Measurements from ENCODE around the gene SERGEF. TPM values are rescaled to one million over a fixed set of nuclear protein-coding genes. Genes with fewer than 3 reads are reported as not detected.

Gene SERGEF
- total RNA-seq, 1 experiment from 2014 or later: 47.0 TPM

DNA sequence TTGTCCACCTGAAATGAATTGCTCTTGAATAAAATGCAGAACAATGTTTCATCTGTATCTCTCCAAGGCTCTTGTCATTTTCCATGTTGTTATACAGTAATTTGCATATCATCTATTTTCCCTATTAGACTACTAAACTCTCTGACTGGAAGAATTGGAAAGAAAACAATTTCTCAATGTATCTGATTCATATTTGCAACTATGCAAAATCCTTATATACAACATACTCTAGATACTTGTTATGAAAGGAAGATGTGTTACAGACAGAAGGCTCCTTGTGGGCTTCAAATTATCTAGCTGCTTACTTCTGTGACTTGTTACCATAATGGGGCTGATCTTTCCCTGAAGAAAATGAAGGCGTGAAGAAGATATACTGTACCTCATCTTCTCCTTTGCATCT is 9.6 kb upstream of the SERGEF start:
- Histone ChIP-seq H3K4me2 (ENCODE audit: low read depth, low read length, poor library complexity, severe bottlenecking) (no peak overlapping the region), H3K4me3 (ENCODE audit: low read length) (no peak overlapping the region), H3K27ac (ENCODE audit: low read length) (no peak overlapping the region), H3K27me3 (ENCODE audit: low read length) (no peaks in the 10 kb centered on the region), H3K4me1 (ENCODE audit: low read length) (peaks cover 5% of the 10 kb centered on the region), H3K9me2 (replicated peaks; ENCODE audit: insufficient read depth, low read length) (no peaks in the 10 kb centered on the region), H4K20me1 (ENCODE audit: insufficient read depth, low read depth, low read length) (no peaks in the 10 kb centered on the region), H2AFZ (ENCODE audit: low read length) (no peak overlapping the region), H3K9me3 (ENCODE audit: low read length) (no peaks in the 10 kb centered on the region), H3K79me2 (ENCODE audit: low read length) (no peaks in the 10 kb centered on the region), H3K9ac (ENCODE audit: low read length) (no peak overlapping the region), H3K36me3 (ENCODE audit: insufficient read depth, low read length) (no peaks in the 10 kb centered on the region)
- no peak for DNase-seq

DNA sequence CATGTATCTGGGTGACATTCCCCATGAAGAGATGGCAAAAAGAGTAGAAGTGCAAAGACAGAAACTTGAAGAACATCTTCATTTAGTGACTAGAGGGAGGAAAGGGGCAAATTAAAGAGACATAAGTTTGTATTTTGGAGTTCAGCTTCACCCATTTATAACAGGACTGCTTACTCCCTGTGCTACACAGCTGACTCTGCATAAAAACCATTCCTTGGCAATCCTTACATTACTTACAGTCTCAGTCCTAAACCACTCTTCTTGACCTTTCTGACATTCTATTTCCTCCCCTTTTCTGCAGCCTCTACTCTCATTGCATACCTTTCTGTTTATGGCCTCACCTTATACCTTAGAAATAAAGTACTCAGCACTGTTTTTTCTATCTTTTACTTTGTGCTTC is 6.8 kb upstream of the SERGEF start:
- Histone ChIP-seq H3K27ac (ENCODE audit: low read length) (no peak overlapping the region), H3K4me1 (ENCODE audit: low read length) (peaks cover 4% of the 10 kb centered on the region), H3K4me2 (ENCODE audit: low read depth, low read length, poor library complexity, severe bottlenecking) (no peak overlapping the region), H3K4me3 (ENCODE audit: low read length) (no peak overlapping the region), H3K27me3 (ENCODE audit: low read length) (no peaks in the 10 kb centered on the region), H3K9ac (ENCODE audit: low read length) (no peak overlapping the region), H3K9me3 (ENCODE audit: low read length) (no peaks in the 10 kb centered on the region), H2AFZ (ENCODE audit: low read length) (no peak overlapping the region), H3K79me2 (ENCODE audit: low read length) (no peaks in the 10 kb centered on the region), H4K20me1 (ENCODE audit: insufficient read depth, low read depth, low read length) (no peaks in the 10 kb centered on the region), H3K9me2 (replicated peaks; ENCODE audit: insufficient read depth, low read length) (no peaks in the 10 kb centered on the region), H3K36me3 (ENCODE audit: insufficient read depth, low read length) (no peaks in the 10 kb centered on the region)
- no peak for DNase-seq

DNA sequence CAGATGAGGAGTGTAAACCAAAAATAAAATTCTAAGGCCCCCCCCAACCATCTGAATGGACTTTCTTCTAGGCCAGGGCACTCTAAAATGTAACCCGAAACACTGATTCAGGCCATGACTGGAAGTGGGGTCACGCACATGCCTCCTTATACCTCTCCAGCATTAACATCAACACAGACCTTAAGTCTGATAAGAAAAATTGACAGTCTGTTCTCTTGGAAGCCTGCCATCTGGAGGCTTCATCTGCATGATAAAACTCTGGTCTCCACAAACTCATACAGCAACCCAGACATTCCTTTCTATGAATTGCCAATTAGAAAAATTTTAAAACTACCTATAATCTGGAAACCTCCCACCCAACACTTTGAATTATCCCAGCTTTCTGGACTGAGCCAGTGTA is 3.9 kb upstream of the SERGEF start:
- H3K4me2 ChIP-seq (ENCODE audit: low read depth, low read length, poor library complexity, severe bottlenecking): no peak overlapping the region
- no peaks in the 10 kb centered on the region for H3K27me3 ChIP-seq (ENCODE audit: low read length)
- no peaks in the 10 kb centered on the region for H3K9me2 ChIP-seq (replicated peaks; ENCODE audit: insufficient read depth, low read length)
- no peak overlapping the region for H3K9ac ChIP-seq (ENCODE audit: low read length)
- DNase-seq: no peak
- H3K36me3 ChIP-seq (ENCODE audit: insufficient read depth, low read length): no peaks in the 10 kb centered on the region
- no peak overlapping the region for H3K4me3 ChIP-seq (ENCODE audit: low read length)
- no peak overlapping the region for H3K27ac ChIP-seq (ENCODE audit: low read length)
- peaks cover 17% of the 10 kb centered on the region for H3K79me2 ChIP-seq (ENCODE audit: low read length)
- H3K4me1 ChIP-seq (ENCODE audit: low read length): peaks cover 22% of the 10 kb centered on the region
- H4K20me1 ChIP-seq (ENCODE audit: insufficient read depth, low read depth, low read length): no peaks in the 10 kb centered on the region
- no peaks in the 10 kb centered on the region for H3K9me3 ChIP-seq (ENCODE audit: low read length)
- no peak overlapping the region for H2AFZ ChIP-seq (ENCODE audit: low read length)

DNA sequence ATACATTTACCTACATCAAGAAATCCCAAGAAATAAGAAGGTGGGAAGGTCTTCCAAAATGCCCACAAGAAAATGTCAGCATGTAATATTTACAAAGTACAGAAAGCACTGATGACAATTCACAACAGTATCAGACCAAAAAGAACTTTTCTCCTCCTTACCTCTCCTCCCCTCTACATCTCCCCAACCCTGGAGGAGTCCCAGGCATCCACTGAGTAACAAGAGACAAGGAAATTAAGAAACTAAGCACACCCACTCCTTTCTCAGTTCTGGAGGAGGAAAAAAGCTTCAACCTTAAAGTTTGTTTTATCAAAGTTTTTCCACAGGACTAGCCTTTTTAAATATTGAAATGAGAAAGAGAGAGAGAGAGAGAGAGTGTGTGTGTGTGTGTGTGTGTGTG is 2.0 kb upstream of the SERGEF start:
- H3K4me1 ChIP-seq (ENCODE audit: low read length): peaks cover 38% of the 10 kb centered on the region
- no peak overlapping the region for H3K27ac ChIP-seq (ENCODE audit: low read length)
- H3K9me3 ChIP-seq (ENCODE audit: low read length): no peaks in the 10 kb centered on the region
- H3K79me2 ChIP-seq (ENCODE audit: low read length): peaks cover 36% of the 10 kb centered on the region
- no peaks in the 10 kb centered on the region for H3K27me3 ChIP-seq (ENCODE audit: low read length)
- H4K20me1 ChIP-seq (ENCODE audit: insufficient read depth, low read depth, low read length): no peaks in the 10 kb centered on the region
- no peaks in the 10 kb centered on the region for H3K9me2 ChIP-seq (replicated peaks; ENCODE audit: insufficient read depth, low read length)
- no peak overlapping the region for H2AFZ ChIP-seq (ENCODE audit: low read length)
- DNase-seq: no peak
- H3K4me3 ChIP-seq (ENCODE audit: low read length): no peak overlapping the region
- no peaks in the 10 kb centered on the region for H3K36me3 ChIP-seq (ENCODE audit: insufficient read depth, low read length)
- no peak overlapping the region for H3K9ac ChIP-seq (ENCODE audit: low read length)
- H3K4me2 ChIP-seq (ENCODE audit: low read depth, low read length, poor library complexity, severe bottlenecking): peak overlapping the region; percentile 97

DNA sequence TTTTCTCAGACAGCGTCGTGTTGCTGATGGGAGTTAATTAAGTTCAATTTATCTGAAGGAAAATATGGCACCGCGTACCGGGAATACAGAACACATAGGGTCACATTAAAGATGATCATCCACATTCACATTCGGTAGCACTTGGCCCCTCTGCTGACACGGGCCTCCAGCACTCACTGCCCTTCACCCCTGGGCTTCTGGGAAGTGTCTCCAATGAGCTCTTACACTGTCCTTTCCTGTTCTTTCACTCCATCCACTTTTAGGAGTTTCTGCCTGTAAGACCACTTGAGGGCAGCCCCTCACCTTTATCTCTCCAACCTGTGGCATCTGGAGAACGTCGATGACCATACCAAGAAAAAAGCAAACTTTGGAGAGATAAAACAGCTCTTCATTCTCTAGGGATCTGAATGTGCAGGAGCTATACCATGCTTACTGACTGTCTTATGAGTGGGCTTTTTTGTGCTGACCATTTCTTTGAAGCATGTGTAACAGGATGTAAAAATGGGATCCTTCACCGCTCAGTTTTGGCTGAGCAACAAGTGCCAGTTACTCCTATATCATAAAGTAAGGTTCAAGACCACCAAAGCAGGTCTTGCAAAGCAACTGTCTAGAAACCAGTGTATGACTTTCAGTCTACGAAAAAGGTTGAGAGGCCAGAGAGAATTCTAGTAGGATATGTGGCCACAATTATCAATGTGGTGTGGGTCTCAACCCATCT is 1.1 kb upstream of the SERGEF start:
- Histone ChIP-seq H3K27me3 (ENCODE audit: low read length) (no peaks in the 10 kb centered on the region), H3K36me3 (ENCODE audit: insufficient read depth, low read length) (no peaks in the 10 kb centered on the region), H3K9me2 (replicated peaks; ENCODE audit: insufficient read depth, low read length) (no peaks in the 10 kb centered on the region), H4K20me1 (ENCODE audit: insufficient read depth, low read depth, low read length) (no peaks in the 10 kb centered on the region), H3K4me2 (ENCODE audit: low read depth, low read length, poor library complexity, severe bottlenecking) (peak overlapping the region; percentile 97), H3K4me3 (ENCODE audit: low read length) (peak overlapping the region; percentile 93), H3K9ac (ENCODE audit: low read length) (peak overlapping the region; percentile 91), H3K27ac (ENCODE audit: low read length) (peak overlapping the region; percentile 81), H2AFZ (ENCODE audit: low read length) (peak overlapping the region; percentile 97), H3K4me1 (ENCODE audit: low read length) (peaks cover 38% of the 10 kb centered on the region), H3K79me2 (ENCODE audit: low read length) (peaks cover 45% of the 10 kb centered on the region), H3K9me3 (ENCODE audit: low read length) (no peaks in the 10 kb centered on the region)
- DNase-seq: peak; percentile 52

DNA sequence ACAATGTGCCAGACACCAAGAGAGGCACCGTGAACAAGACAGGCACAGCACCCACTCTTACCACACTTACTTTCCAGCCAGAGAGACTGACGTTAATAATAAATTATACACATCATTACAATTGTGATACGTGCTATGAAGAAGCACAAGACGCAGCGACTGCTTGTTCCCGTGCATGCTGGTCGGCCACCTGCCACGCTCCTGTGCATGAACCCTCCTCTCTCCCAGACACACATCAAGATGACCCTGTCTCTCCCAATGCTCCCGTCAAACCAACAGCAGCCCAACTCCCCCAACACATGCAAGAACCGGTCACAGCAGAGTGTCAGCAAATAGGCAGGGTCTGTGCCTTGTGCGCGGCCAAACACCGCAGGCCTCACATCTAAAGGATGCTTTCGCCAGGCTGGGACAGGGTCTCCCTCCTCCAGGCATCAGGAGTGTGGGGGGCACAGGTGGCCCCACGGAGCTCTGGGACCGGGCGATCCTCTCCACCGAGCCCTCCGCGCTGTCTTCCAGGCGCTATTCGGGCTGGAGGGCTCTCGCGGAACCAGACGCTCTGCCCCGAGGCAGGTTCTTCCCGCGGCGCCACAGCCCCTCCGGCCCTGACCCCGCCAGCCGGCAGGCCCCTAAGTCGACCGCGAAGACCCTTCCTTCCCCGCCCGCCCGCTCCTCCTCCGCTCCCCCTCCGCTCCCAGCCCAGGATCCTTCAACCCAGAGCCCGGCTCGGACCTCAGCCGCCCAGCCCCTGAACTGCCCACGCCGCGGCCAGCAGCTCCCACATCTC is 533 bp downstream of the SERGEF start:
- DNase-seq: peak; percentile 68
- no peaks in the 10 kb centered on the region for H4K20me1 ChIP-seq (ENCODE audit: insufficient read depth, low read depth, low read length)
- H3K27ac ChIP-seq (ENCODE audit: low read length): peak overlapping the region; percentile 68
- peak overlapping the region; percentile 93 for H3K4me3 ChIP-seq (ENCODE audit: low read length)
- H3K4me1 ChIP-seq (ENCODE audit: low read length): peaks cover 38% of the 10 kb centered on the region
- H3K4me2 ChIP-seq (ENCODE audit: low read depth, low read length, poor library complexity, severe bottlenecking): peak overlapping the region; percentile 97
- peaks cover 62% of the 10 kb centered on the region for H3K79me2 ChIP-seq (ENCODE audit: low read length)
- H3K9me3 ChIP-seq (ENCODE audit: low read length): no peaks in the 10 kb centered on the region
- H3K9ac ChIP-seq (ENCODE audit: low read length): peak overlapping the region; percentile 91
- H3K9me2 ChIP-seq (replicated peaks; ENCODE audit: insufficient read depth, low read length): no peaks in the 10 kb centered on the region
- H2AFZ ChIP-seq (ENCODE audit: low read length): peak overlapping the region; percentile 60; the same call in 1 of the 2 replicates
- H3K36me3 ChIP-seq (ENCODE audit: insufficient read depth, low read length): peaks cover 5% of the 10 kb centered on the region; the same call in 1 of the 2 replicates
- H3K27me3 ChIP-seq (ENCODE audit: low read length): no peaks in the 10 kb centered on the region

DNA sequence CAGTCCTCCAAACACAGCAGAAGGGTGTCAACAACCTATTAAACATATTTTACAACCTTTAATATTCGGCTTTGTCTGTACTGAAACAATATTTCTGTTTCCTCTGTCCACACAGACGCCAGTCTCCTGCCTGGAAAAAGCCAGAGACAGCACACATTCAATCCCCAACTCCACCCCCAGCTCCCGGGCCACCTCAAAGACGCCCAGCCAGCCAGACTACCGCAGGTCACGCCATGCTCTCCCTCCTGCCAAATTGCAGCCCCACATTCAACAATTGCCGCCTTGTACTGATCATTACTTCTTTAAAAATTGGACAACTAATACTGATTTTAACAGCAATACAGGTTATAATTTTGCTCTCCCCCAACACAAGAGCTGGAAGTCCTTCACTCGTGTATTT is 1.2 kb downstream of the SERGEF start:
- no peaks in the 10 kb centered on the region for H3K9me2 ChIP-seq (replicated peaks; ENCODE audit: insufficient read depth, low read length)
- DNase-seq: peak; percentile 48
- peak overlapping the region; percentile 97 for H3K4me2 ChIP-seq (ENCODE audit: low read depth, low read length, poor library complexity, severe bottlenecking)
- H3K4me1 ChIP-seq (ENCODE audit: low read length): peaks cover 38% of the 10 kb centered on the region
- H3K79me2 ChIP-seq (ENCODE audit: low read length): peaks cover 66% of the 10 kb centered on the region
- H3K27ac ChIP-seq (ENCODE audit: low read length): 0 out of 2 replicates have a peak overlapping the region, but pooled peaks have one; percentile 68
- H3K9ac ChIP-seq (ENCODE audit: low read length): peak overlapping the region; percentile 91
- H3K4me3 ChIP-seq (ENCODE audit: low read length): peak overlapping the region; percentile 93
- peaks cover 12% of the 10 kb centered on the region for H3K36me3 ChIP-seq (ENCODE audit: insufficient read depth, low read length)
- H3K9me3 ChIP-seq (ENCODE audit: low read length): no peaks in the 10 kb centered on the region
- peak overlapping the region; percentile 60; the same call in 1 of the 2 replicates for H2AFZ ChIP-seq (ENCODE audit: low read length)
- H4K20me1 ChIP-seq (ENCODE audit: insufficient read depth, low read depth, low read length): no peaks in the 10 kb centered on the region
- no peaks in the 10 kb centered on the region for H3K27me3 ChIP-seq (ENCODE audit: low read length)

DNA sequence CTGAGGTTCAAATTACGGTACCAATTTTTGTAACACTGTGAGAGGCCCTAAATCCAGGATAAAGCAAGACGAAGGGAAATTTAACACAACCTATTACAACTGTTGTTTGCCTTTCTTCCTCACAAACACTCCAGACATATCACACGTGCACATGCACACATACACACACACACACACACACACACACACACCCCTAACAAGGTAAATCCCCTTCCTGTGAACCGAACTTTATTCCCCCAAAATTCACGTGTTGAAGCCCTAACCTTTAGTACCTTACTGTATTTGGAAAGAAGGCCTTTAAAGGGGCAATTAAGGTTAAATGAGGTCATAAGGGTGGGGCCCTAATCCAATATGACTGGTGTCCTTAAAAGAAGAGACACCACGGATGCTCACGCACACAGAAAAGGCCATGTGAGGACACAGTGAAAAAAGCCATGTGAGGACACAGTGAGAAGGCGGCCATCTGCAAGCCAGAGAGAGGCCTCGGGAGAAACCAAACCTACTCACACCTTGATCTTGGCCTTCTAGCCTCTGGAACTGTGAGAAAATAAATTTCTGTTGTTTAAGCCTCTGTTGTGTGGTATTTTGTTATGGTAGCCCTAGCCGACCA is 1.8 kb downstream of the SERGEF start:
- H3K27me3 ChIP-seq (ENCODE audit: low read length): no peaks in the 10 kb centered on the region
- H3K4me1 ChIP-seq (ENCODE audit: low read length): peaks cover 38% of the 10 kb centered on the region
- H3K9ac ChIP-seq (ENCODE audit: low read length): peak overlapping the region; percentile 91
- H4K20me1 ChIP-seq (ENCODE audit: insufficient read depth, low read depth, low read length): no peaks in the 10 kb centered on the region
- H3K9me2 ChIP-seq (replicated peaks; ENCODE audit: insufficient read depth, low read length): no peaks in the 10 kb centered on the region
- H3K36me3 ChIP-seq (ENCODE audit: insufficient read depth, low read length): peaks cover 15% of the 10 kb centered on the region
- H3K4me2 ChIP-seq (ENCODE audit: low read depth, low read length, poor library complexity, severe bottlenecking): peak overlapping the region; percentile 97
- H3K27ac ChIP-seq (ENCODE audit: low read length): no peak overlapping the region
- H2AFZ ChIP-seq (ENCODE audit: low read length): no peak overlapping the region
- peak overlapping the region; percentile 93 for H3K4me3 ChIP-seq (ENCODE audit: low read length)
- H3K9me3 ChIP-seq (ENCODE audit: low read length): no peaks in the 10 kb centered on the region
- DNase-seq: no peak
- peaks cover 69% of the 10 kb centered on the region for H3K79me2 ChIP-seq (ENCODE audit: low read length)

Data from Karpas-422 (cell line).